ENCODE results near the gene COG3. TPM values are rescaled to one million over a fixed set of nuclear protein-coding genes. Genes with fewer than 3 reads are reported as not detected.

Gene COG3
- total and polyA plus RNA-seq, 2 donors from 2014 or later, result 18.0 to 26.0 TPM

DNA sequence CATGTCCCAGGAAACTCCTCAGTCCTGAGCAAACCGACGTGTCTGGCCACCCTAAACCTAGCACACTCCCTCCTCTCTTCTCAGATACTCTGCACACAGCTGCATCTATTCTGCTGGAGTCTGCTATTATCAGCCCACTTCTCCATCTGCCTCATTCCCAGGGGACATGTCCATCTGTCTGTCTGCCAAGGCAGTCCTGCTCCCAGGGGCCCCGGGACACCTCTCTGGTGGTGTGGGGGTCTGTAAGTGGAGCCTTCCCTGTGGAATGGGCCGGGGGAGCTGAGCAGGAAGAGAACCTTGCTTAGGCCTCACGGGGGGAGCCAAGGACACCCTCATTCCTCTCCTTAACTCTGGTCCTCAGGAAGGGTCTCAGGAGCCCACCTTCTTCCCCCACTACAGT is 78.1 kb downstream of the COG3 start:
- no peak for DNase-seq
- TF ChIP-seq, protein P1, sequence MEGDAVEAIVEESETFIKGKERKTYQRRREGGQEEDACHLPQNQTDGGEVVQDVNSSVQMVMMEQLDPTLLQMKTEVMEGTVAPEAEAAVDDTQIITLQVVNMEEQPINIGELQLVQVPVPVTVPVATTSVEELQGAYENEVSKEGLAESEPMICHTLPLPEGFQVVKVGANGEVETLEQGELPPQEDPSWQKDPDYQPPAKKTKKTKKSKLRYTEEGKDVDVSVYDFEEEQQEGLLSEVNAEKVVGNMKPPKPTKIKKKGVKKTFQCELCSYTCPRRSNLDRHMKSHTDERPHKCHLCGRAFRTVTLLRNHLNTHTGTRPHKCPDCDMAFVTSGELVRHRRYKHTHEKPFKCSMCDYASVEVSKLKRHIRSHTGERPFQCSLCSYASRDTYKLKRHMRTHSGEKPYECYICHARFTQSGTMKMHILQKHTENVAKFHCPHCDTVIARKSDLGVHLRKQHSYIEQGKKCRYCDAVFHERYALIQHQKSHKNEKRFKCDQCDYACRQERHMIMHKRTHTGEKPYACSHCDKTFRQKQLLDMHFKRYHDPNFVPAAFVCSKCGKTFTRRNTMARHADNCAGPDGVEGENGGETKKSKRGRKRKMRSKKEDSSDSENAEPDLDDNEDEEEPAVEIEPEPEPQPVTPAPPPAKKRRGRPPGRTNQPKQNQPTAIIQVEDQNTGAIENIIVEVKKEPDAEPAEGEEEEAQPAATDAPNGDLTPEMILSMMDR (IDR thresholded peaks at IDR 0.05; ENCODE audit: borderline replicate concordance, extremely low read depth, insufficient read depth), result no peak
- intact Hi-C loops (cut with DNase I), result no loop called here
- Histone ChIP-seq H3K36me3 (ENCODE audit: control insufficient read depth in 2 of 3, insufficient read depth in 3 of 3, low read length in 3 of 3) (no peaks in the 10 kb centered on the region), H3K4me3 (ENCODE audit: low read length in 3 of 3) (no peak overlapping the region), H3K27me3 (ENCODE audit: control insufficient read depth, insufficient read depth, low read length) (no peaks in the 10 kb centered on the region), H3K27ac (ENCODE audit: low read depth in 2 of 2, low read length in 2 of 2) (no peak overlapping the region), H3K4me1 (ENCODE audit: control insufficient read depth in 2 of 3, insufficient read depth in 2 of 3, low read depth in 1 of 3, low read length in 3 of 3) (no peaks in the 10 kb centered on the region), H3K9ac (ENCODE audit: low read length in 3 of 3) (no peak overlapping the region), H3K9me3 (ENCODE audit: control insufficient read depth in 2 of 3, insufficient read depth in 1 of 3, low read length in 3 of 3) (no peaks in the 10 kb centered on the region)
- FAIRE-seq, result no peak

DNA sequence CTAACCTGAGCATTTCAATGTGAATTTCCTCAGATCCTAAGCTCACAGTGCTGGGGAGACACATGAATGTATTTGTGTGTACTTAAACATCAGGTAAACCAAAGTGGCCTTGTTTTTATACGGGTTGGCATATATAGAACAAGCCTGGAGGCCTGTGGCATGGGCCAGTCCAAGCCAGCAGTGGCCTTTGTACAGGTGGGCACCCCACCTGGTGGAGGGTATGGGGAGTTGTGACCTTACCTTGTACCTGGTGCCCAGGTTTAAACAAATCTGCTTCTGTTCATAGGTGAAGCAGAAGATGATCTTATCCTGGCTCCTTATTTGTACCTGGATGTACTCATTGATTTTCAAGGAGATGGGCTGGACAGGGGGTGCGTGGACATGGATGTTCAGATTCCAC is 79.8 kb downstream of the COG3 start:
- Histone ChIP-seq H3K4me1 (ENCODE audit: control insufficient read depth in 2 of 3, insufficient read depth in 2 of 3, low read depth in 1 of 3, low read length in 3 of 3) (no peaks in the 10 kb centered on the region), H3K36me3 (ENCODE audit: control insufficient read depth in 2 of 3, insufficient read depth in 3 of 3, low read length in 3 of 3) (no peaks in the 10 kb centered on the region), H3K9me3 (ENCODE audit: control insufficient read depth in 2 of 3, insufficient read depth in 1 of 3, low read length in 3 of 3) (no peaks in the 10 kb centered on the region), H3K9ac (ENCODE audit: low read length in 3 of 3) (no peak overlapping the region), H3K27me3 (ENCODE audit: control insufficient read depth, insufficient read depth, low read length) (no peaks in the 10 kb centered on the region), H3K27ac (ENCODE audit: low read depth in 2 of 2, low read length in 2 of 2) (no peak overlapping the region), H3K4me3 (ENCODE audit: low read length in 3 of 3) (no peak overlapping the region)
- intact Hi-C loops (cut with DNase I), result no loop called here
- DNase-seq (no peak), FAIRE-seq (no peak)
- TF ChIP-seq, protein P1 (IDR thresholded peaks at IDR 0.05; ENCODE audit: borderline replicate concordance, extremely low read depth, insufficient read depth), result no peak

DNA sequence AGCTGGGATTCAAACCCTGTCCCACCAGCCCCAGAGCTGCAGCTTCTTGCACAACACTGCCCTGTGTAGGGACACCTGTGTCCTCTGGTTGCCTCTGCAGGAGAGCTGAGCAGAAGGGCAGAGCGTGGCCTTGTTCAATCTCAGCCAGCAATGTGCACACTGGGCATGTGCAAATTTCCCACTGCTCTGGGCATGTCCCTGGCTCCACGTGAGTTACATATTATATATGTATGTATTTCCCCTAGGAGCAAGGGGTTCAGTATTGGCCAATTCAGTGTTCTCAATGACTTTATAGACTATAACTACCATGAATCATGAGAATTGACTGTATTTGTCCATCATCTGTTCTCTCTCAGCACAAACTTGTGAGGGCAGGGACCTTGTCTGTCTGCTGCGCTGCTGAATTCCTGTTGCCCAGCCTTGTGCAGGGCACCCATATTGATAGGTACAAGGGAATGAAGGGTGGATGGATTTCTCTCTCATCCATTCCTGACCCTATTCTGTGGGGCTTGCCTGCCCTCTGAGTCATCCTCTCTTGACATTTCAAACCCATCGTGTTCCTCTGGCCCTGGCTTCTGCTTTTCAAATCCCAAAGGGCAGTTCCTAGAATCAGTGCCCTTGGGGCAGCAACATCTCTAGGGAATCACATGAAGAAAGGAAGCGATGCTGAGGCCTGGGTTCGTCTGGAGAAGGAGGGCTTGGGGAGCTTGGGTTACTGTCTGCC is 81.1 kb downstream of the COG3 start:
- FAIRE-seq (no peak), DNase-seq (no peak)
- no peak overlapping the region for H3K27ac ChIP-seq (ENCODE audit: low read depth in 2 of 2, low read length in 2 of 2)
- H3K4me3 ChIP-seq (ENCODE audit: low read length in 3 of 3), result no peak overlapping the region
- TF ChIP-seq, protein P1 (IDR thresholded peaks at IDR 0.05; ENCODE audit: borderline replicate concordance, extremely low read depth, insufficient read depth), result no peak
- intact Hi-C loops (cut with DNase I), result no loop called here
- no peaks in the 10 kb centered on the region for H3K9me3 ChIP-seq (ENCODE audit: control insufficient read depth in 2 of 3, insufficient read depth in 1 of 3, low read length in 3 of 3)
- H3K27me3 ChIP-seq (ENCODE audit: control insufficient read depth, insufficient read depth, low read length), result no peaks in the 10 kb centered on the region
- H3K9ac ChIP-seq (ENCODE audit: low read length in 3 of 3), result no peak overlapping the region
- H3K4me1 ChIP-seq (ENCODE audit: control insufficient read depth in 2 of 3, insufficient read depth in 2 of 3, low read depth in 1 of 3, low read length in 3 of 3), result no peaks in the 10 kb centered on the region
- no peaks in the 10 kb centered on the region for H3K36me3 ChIP-seq (ENCODE audit: control insufficient read depth in 2 of 3, insufficient read depth in 3 of 3, low read length in 3 of 3)

DNA sequence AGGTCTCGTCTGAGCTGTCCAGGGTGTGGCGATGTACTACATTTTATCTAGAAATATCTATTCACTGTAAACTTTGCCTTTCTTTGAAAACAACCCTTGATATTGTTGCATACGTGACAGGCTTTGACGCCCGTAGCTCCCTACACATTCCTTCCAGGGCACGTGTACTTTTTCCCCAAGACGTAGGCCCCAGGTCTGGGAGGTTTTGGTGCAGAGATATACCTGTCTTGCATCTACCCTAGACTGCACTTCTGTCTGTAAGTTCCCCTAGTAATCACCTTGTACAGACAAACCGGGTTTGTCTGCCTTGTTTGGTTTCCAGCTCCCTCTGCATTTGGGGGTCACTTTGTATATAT is 81.6 kb downstream of the COG3 start:
- no peak overlapping the region for H3K9ac ChIP-seq (ENCODE audit: low read length in 3 of 3)
- FAIRE-seq, result no peak
- intact Hi-C loops (cut with DNase I), result no loop called here
- H3K36me3 ChIP-seq (ENCODE audit: control insufficient read depth in 2 of 3, insufficient read depth in 3 of 3, low read length in 3 of 3), result no peaks in the 10 kb centered on the region
- no peak for DNase-seq
- TF ChIP-seq, protein P1 (IDR thresholded peaks at IDR 0.05; ENCODE audit: borderline replicate concordance, extremely low read depth, insufficient read depth), result no peak
- no peaks in the 10 kb centered on the region for H3K4me1 ChIP-seq (ENCODE audit: control insufficient read depth in 2 of 3, insufficient read depth in 2 of 3, low read depth in 1 of 3, low read length in 3 of 3)
- H3K4me3 ChIP-seq (ENCODE audit: low read length in 3 of 3), result no peak overlapping the region
- no peaks in the 10 kb centered on the region for H3K9me3 ChIP-seq (ENCODE audit: control insufficient read depth in 2 of 3, insufficient read depth in 1 of 3, low read length in 3 of 3)
- H3K27me3 ChIP-seq (ENCODE audit: control insufficient read depth, insufficient read depth, low read length), result no peaks in the 10 kb centered on the region
- no peak overlapping the region for H3K27ac ChIP-seq (ENCODE audit: low read depth in 2 of 2, low read length in 2 of 2)
